GM13976 (cell line): ENCODE data around the gene TNFAIP2.

Source experiments
- DNase-seq: peaks from one replicate; pipeline ENCODE4 v3.0.0; 2012; ENCODE audit warnings: low spot score
- CTCF ChIP-seq: IDR thresholded peaks from 2 replicates; pipeline ENCODE4 v1.5.1; 2012; ENCODE audit warnings: borderline replicate concordance, mild to moderate bottlenecking; ENCODE audit not compliant: insufficient read depth; ENCODE audit errors: extremely low read depth, missing control alignments, control extremely low read depth
- in situ Hi-C: fragments of 300-500 bp; cut with MboI; formaldehyde crosslinking; loops from one replicate; pipeline ENCODE4 v1.12.0; 2022; ENCODE audit warnings: low sequenced_read_pairs, mixed read lengths, inconsistent platforms; ENCODE audit not compliant: unreplicated experiment

Gene TNFAIP2

GRCh38 chr14:103094406-103095209 lies 28.7 kb upstream of the TNFAIP2 start, which contains the start of gene EXOC3L4:
Gene EXOC3L4, plus strand, starts transcription at chr14:103094725. Its CDS starts 5,495 bp downstream, at chr14:103100220.
- in situ Hi-C loops = no loop called here
- no peak for DNase-seq

GRCh38 chr14:103095210-103095778 lies 28.0 kb upstream of the TNFAIP2 start:
- in situ Hi-C loops = no loop called here
- no peak for DNase-seq
- TF ChIP-seq CTCF = no peak

More at GRCh38 chr14:103094406-103095209, 28.7 kb upstream of the TNFAIP2 start, which contains the start of gene EXOC3L4:
- no peak for TF ChIP-seq CTCF

DNA sequence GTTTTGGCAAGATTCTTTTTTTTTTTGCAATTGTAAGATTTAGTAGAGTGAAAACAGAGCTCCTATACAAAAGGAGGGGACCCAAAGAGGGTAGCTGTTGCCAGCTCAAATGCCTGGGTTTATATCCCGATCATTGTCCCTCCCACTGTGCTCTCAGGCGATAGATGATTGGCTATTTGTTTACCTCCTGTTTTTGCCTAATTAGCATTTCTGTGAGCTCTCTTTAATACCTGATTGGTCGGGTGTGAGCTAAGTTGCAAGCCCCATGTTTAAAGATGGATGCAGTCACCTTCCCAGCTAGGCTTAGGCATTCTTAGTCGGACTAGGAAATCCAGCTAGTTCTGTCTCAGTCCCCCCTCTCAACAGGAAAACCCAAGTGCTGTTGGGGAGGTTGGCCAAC lies 26.9 kb upstream of the TNFAIP2 start:
- TF ChIP-seq CTCF = no peak
- no peak for DNase-seq
- in situ Hi-C loops = no loop called here

- no peak for TF ChIP-seq CTCF
- in situ Hi-C loops = no loop called here
- DNase-seq = no peak
Observed at GRCh38 chr14:103097244-103097993, 25.8 kb upstream of the TNFAIP2 start.

GRCh38 chr14:103097994-103098957 lies 25.0 kb upstream of the TNFAIP2 start:
- no peak for TF ChIP-seq CTCF
- no peak for DNase-seq
- in situ Hi-C loops = no loop called here
